ENCODE data around the gene PRKN.
"Not testable (repeated sequence)": the region's sequence is repeated elsewhere in the genome, so short reads cannot be mapped to it uniquely, and the experiment has no call there.

Gene PRKN

GRCh38 chr6:162538643-162539064, 188.9 kb downstream of the PRKN start:
- TF ChIP-seq, protein P1, sequence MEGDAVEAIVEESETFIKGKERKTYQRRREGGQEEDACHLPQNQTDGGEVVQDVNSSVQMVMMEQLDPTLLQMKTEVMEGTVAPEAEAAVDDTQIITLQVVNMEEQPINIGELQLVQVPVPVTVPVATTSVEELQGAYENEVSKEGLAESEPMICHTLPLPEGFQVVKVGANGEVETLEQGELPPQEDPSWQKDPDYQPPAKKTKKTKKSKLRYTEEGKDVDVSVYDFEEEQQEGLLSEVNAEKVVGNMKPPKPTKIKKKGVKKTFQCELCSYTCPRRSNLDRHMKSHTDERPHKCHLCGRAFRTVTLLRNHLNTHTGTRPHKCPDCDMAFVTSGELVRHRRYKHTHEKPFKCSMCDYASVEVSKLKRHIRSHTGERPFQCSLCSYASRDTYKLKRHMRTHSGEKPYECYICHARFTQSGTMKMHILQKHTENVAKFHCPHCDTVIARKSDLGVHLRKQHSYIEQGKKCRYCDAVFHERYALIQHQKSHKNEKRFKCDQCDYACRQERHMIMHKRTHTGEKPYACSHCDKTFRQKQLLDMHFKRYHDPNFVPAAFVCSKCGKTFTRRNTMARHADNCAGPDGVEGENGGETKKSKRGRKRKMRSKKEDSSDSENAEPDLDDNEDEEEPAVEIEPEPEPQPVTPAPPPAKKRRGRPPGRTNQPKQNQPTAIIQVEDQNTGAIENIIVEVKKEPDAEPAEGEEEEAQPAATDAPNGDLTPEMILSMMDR (IDR thresholded peaks at IDR 0.05; ENCODE audit: low read depth, low read length): no peak
- no peak overlapping the region for H3K4me3 ChIP-seq (ENCODE audit: low read depth, low read length)

DNA sequence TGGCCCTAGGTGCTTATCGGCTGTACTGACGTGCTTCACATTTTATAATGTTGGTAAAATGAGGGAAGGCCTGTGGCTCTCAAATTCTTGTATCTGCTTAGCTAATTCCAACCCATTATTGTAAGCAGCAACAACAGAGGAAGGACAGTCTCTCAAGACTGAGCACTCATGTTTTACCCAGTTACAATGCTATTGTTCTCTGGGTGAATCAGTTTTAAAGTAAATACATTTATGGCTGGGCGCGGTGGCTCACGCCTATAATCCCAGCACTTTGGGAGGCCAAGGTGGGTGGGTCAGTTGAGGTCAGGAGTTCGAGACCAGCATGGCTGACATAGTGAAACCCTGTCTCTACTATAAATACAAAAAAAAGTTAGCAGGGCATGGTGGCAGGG, 194.6 kb downstream of the PRKN start:
- no peak overlapping the region for H3K4me3 ChIP-seq (ENCODE audit: low read depth, low read length)
- TF ChIP-seq, protein P1 (IDR thresholded peaks at IDR 0.05; ENCODE audit: low read depth, low read length): no peak

- no peak overlapping the region for H3K4me3 ChIP-seq (ENCODE audit: low read depth, low read length)
- TF ChIP-seq, protein P1 (IDR thresholded peaks at IDR 0.05; ENCODE audit: low read depth, low read length): no peak
These were observed 195.1 kb downstream of the PRKN start for GRCh38 chr6:162532283-162533008.

- H3K4me3 ChIP-seq (ENCODE audit: low read depth, low read length): not testable (repeated sequence)
These were observed 196.2 kb downstream of the PRKN start for GRCh38 chr6:162531391-162531790.

- TF ChIP-seq, protein P1 (IDR thresholded peaks at IDR 0.05; ENCODE audit: low read depth, low read length): no peak
- H3K4me3 ChIP-seq (ENCODE audit: low read depth, low read length): no peak overlapping the region
These were observed 199.0 kb downstream of the PRKN start for GRCh38 chr6:162528538-162528937.

- no peak overlapping the region for H3K4me3 ChIP-seq (ENCODE audit: low read depth, low read length)
- TF ChIP-seq, protein P1 (IDR thresholded peaks at IDR 0.05; ENCODE audit: low read depth, low read length): no peak
These were observed 200.6 kb downstream of the PRKN start for GRCh38 chr6:162526960-162527359.

GRCh38 chr6:162525181-162525580, 202.4 kb downstream of the PRKN start:
- H3K4me3 ChIP-seq (ENCODE audit: low read depth, low read length): no peak overlapping the region
- TF ChIP-seq, protein P1 (IDR thresholded peaks at IDR 0.05; ENCODE audit: low read depth, low read length): no peak

DNA sequence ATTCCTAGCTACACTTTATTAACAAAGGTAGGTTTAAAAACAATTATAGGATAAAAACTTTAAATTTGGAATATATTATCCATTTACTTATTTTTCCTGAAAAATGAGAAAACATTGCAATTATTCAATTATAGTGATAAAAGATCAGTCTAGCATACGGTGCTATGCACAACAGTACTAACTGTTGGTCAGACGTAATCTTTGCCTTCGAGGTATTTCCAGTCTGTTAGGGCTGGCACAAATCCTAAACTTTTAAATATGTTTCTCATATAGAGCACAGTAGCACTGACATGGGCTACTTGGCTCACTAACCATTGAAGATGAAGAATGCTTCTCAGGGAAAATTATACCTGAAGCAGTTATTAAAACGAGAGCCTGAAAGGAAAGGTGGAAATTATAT, 214.8 kb downstream of the PRKN start:
- no peak overlapping the region for H3K4me3 ChIP-seq (ENCODE audit: low read depth, low read length)
- TF ChIP-seq, protein P1 (IDR thresholded peaks at IDR 0.05; ENCODE audit: low read depth, low read length): no peak

All from WI38 (cell line).